ENCODE data around the gene SLC2A2.

- TF ChIP-seq CTCF (IDR thresholded peaks at IDR 0.05; ENCODE audit: low read depth, low read length) (no peak), EZH2phosphoT487 (IDR thresholded peaks at IDR 0.05; ENCODE audit: low read depth) (no peak)
These were observed 72.8 kb downstream of the SLC2A2 start for GRCh38 chr3:170953736-170954135.

All from OCI-LY3 (cell line).